Measurements from ENCODE around the gene FER. TPM values are rescaled to one million over a fixed set of nuclear protein-coding genes. Genes with fewer than 3 reads are reported as not detected.
A peak's percentile ranks its signal among the peaks of the same experiment; 100 is the strongest.
"Not testable (repeated sequence)": the region's sequence is repeated elsewhere in the genome, so short reads cannot be mapped to it uniquely, and the experiment has no call there.

FER gene
- total and polyA plus RNA-seq, 2 of the 8 experiments (the other 6 are each of a cell fraction or from before 2014, with no cell fraction given) = 1.3 to 15.8 TPM

GRCh38 chr5:109049565-109049964 is 301.9 kb downstream of the FER start:
- Histone ChIP-seq H2BK120ac (replicated peaks; ENCODE audit: low read depth, low read length) (no peak overlapping the region), H3K4me1 (replicated peaks in 1 of 4; ENCODE audit: control insufficient read depth in 3 of 4, insufficient read depth in 4 of 4, low read length in 3 of 4) (no peaks in the 10 kb centered on the region), H3K4ac (replicated peaks; ENCODE audit: insufficient read length, low read depth, low read length) (no peak overlapping the region), H2BK5ac (ENCODE audit: low read depth, low read length) (no peak overlapping the region), H3K18ac (ENCODE audit: extremely low read depth, low read length) (no peak overlapping the region), H4K8ac (ENCODE audit: extremely low read depth, insufficient read depth, low read length) (no peak overlapping the region), H4K91ac (replicated peaks; ENCODE audit: insufficient read length, low read length) (no peak overlapping the region), H3K27ac (ENCODE audit: low read depth, low read length) (no peak overlapping the region), H4K20me1 (replicated peaks in 1 of 2; ENCODE audit: control insufficient read depth in 1 of 2, insufficient read depth in 2 of 2, low read length in 2 of 2) (no peaks in the 10 kb centered on the region), H3K56ac (replicated peaks; ENCODE audit: insufficient read length, low read depth, low read length) (no peak overlapping the region), H3K79me1 (ENCODE audit: low read depth, low read length) (no peaks in the 10 kb centered on the region), H3K9me3 (ENCODE audit: insufficient read depth in 2 of 2, low read depth in 1 of 2, low read length in 1 of 2) (no peaks in the 10 kb centered on the region), H3K36me3 (ENCODE audit: control insufficient read depth in 2 of 4, insufficient read depth in 4 of 4, low read length in 3 of 4) (no peaks in the 10 kb centered on the region; a peak in 1 of 8 replicates), H3K4me3 (ENCODE audit: extremely low read depth in 1 of 4, insufficient read depth in 2 of 4, low read depth in 3 of 4, low read length in 4 of 4) (no peak overlapping the region), H3K23me2 (ENCODE audit: low read depth, low read length) (no peaks in the 10 kb centered on the region), H2AFZ (ENCODE audit: low read length) (no peak overlapping the region), H3K79me2 (ENCODE audit: control insufficient read depth in 1 of 2, insufficient read depth in 2 of 2, low read length in 2 of 2) (no peaks in the 10 kb centered on the region), H2AK5ac (ENCODE audit: low read depth, low read length) (no peak overlapping the region), H3K4me2 (ENCODE audit: insufficient read depth in 1 of 2, low read depth in 2 of 2, low read length in 2 of 2) (no peak overlapping the region), H4K5ac (ENCODE audit: insufficient read length, low read depth, low read length) (no peak overlapping the region), H3K27me3 (replicated peaks in 1 of 4; ENCODE audit: control insufficient read depth in 3 of 4, extremely low read depth in 1 of 4, insufficient read depth in 3 of 4, low read length in 3 of 4) (no peaks in the 10 kb centered on the region), H2BK12ac (ENCODE audit: low read depth, low read length) (no peak overlapping the region), H2BK15ac (ENCODE audit: low read length) (no peak overlapping the region), H3K14ac (ENCODE audit: insufficient read length) (no peak overlapping the region), H3K9ac (replicated peaks in 1 of 4; ENCODE audit: extremely low read depth in 1 of 4, low read depth in 3 of 4, low read length in 3 of 4) (no peak overlapping the region), H3K23ac (ENCODE audit: insufficient read length) (no peak overlapping the region), H2BK20ac (ENCODE audit: low read length) (no peak overlapping the region)
- 88% methylated on average over 1 of the region's 1 CpG; no CpG with 5 or more reads in 1 of the 2 experiments for WGBS, 2 experiments (ENCODE audit: extremely low coverage in 1 of 2, insufficient coverage in 1 of 2, insufficient read length in 1 of 2, insufficient replicate concordance in 2 of 2, low coverage in 1 of 2, low lambda C conversion rate in 2 of 2, missing lambda C conversion rate in 1 of 2)
- DNase-seq (ENCODE audit: low read depth in 1 of 2, low spot score in 2 of 2) (no peak), FAIRE-seq (no peak)
- POLR2A ChIA-PET (ENCODE audit: partially characterized antibody) = no interaction called here
- TF ChIP-seq POU5F1 (IDR thresholded peaks at IDR 0.05; ENCODE audit: low read depth, low read length) (no peak), MAFK (IDR thresholded peaks at IDR 0.05; ENCODE audit: low read depth, low read length) (peak; percentile 37; the same call in 1 of the 2 replicates)
- CTCF ChIA-PET (ENCODE audit: partially characterized antibody) = no interaction called here

- H2AK5ac ChIP-seq (ENCODE audit: low read depth, low read length); H3K23me2 ChIP-seq (ENCODE audit: low read depth, low read length); DNase-seq (ENCODE audit: low read depth in 1 of 2, low spot score in 2 of 2); H3K9ac ChIP-seq (replicated peaks in 1 of 4; ENCODE audit: extremely low read depth in 1 of 4, low read depth in 3 of 4, low read length in 3 of 4); H3K79me1 ChIP-seq (ENCODE audit: low read depth, low read length); H4K5ac ChIP-seq (ENCODE audit: insufficient read length, low read depth, low read length); H3K18ac ChIP-seq (ENCODE audit: extremely low read depth, low read length); H3K4me2 ChIP-seq (ENCODE audit: insufficient read depth in 1 of 2, low read depth in 2 of 2, low read length in 2 of 2); H2BK15ac ChIP-seq (ENCODE audit: low read length); H4K8ac ChIP-seq (ENCODE audit: extremely low read depth, insufficient read depth, low read length); H3K79me2 ChIP-seq (ENCODE audit: control insufficient read depth in 1 of 2, insufficient read depth in 2 of 2, low read length in 2 of 2); H4K91ac ChIP-seq (replicated peaks; ENCODE audit: insufficient read length, low read length); H2BK20ac ChIP-seq (ENCODE audit: low read length); H3K9me3 ChIP-seq (ENCODE audit: insufficient read depth in 2 of 2, low read depth in 1 of 2, low read length in 1 of 2); H2BK120ac ChIP-seq (replicated peaks; ENCODE audit: low read depth, low read length); H2BK12ac ChIP-seq (ENCODE audit: low read depth, low read length); H3K4ac ChIP-seq (replicated peaks; ENCODE audit: insufficient read length, low read depth, low read length); H3K27me3 ChIP-seq (replicated peaks in 1 of 4; ENCODE audit: control insufficient read depth in 3 of 4, extremely low read depth in 1 of 4, insufficient read depth in 3 of 4, low read length in 3 of 4); CTCF ChIA-PET (ENCODE audit: partially characterized antibody); H3K36me3 ChIP-seq (ENCODE audit: control insufficient read depth in 2 of 4, insufficient read depth in 4 of 4, low read length in 3 of 4); H3K4me1 ChIP-seq (replicated peaks in 1 of 4; ENCODE audit: control insufficient read depth in 3 of 4, insufficient read depth in 4 of 4, low read length in 3 of 4); H3K56ac ChIP-seq (replicated peaks; ENCODE audit: insufficient read length, low read depth, low read length); POLR2A ChIA-PET (ENCODE audit: partially characterized antibody); H4K20me1 ChIP-seq (replicated peaks in 1 of 2; ENCODE audit: control insufficient read depth in 1 of 2, insufficient read depth in 2 of 2, low read length in 2 of 2); H3K14ac ChIP-seq (ENCODE audit: insufficient read length); H2BK5ac ChIP-seq (ENCODE audit: low read depth, low read length); H2AFZ ChIP-seq (ENCODE audit: low read length); H3K23ac ChIP-seq (ENCODE audit: insufficient read length); H3K4me3 ChIP-seq (ENCODE audit: extremely low read depth in 1 of 4, insufficient read depth in 2 of 4, low read depth in 3 of 4, low read length in 4 of 4); H3K27ac ChIP-seq (ENCODE audit: low read depth, low read length): not testable (repeated sequence)
- WGBS, 2 experiments (ENCODE audit: extremely low coverage in 1 of 2, insufficient coverage in 1 of 2, insufficient read length in 1 of 2, insufficient replicate concordance in 2 of 2, low coverage in 1 of 2, low lambda C conversion rate in 2 of 2, missing lambda C conversion rate in 1 of 2) = 93% methylated on average over 1 of the region's 1 CpG; no CpG with 5 or more reads in 1 of the 2 experiments
- peak; percentile 42 for FAIRE-seq
These were observed 302.6 kb downstream of the FER start for GRCh38 chr5:109050321-109050720.
